Stomach (tissue), 4 donors: Measurements from ENCODE around the gene METTL24.

Source experiments
- CTCF ChIP-seq, 7 experiments: fragments of 450-650 bp in 4 of 7; fragments of 200-600 bp in 3 of 7; sonication (generic) in 3 of 7; IDR thresholded peaks; one replicate each; pipeline ENCODE4 v1.5.1; 2016 to 2019; ENCODE audit warnings: antibody characterized with exemption in 7 of 7, control low read depth in 2 of 7, mild to moderate bottlenecking in 1 of 7
- POLR2A ChIP-seq, 4 donors: fragments of 450-650 bp; IDR thresholded peaks; one replicate each; pipeline ENCODE4 v1.6.1; 2016; ENCODE audit warnings: antibody characterized with exemption in 4 of 4, control low read depth in 2 of 4, mild to moderate bottlenecking in 1 of 4, moderate library complexity in 1 of 4

- TF ChIP-seq CTCF (IDR thresholded peaks at IDR 0.05) (no peak), POLR2A (IDR thresholded peaks at IDR 0.05) (no peak)
Measured at GRCh38 chr6:110327391-110327790, 30.8 kb downstream of the METTL24 start.
